ENCODE results near the gene PROP1.

DNA sequence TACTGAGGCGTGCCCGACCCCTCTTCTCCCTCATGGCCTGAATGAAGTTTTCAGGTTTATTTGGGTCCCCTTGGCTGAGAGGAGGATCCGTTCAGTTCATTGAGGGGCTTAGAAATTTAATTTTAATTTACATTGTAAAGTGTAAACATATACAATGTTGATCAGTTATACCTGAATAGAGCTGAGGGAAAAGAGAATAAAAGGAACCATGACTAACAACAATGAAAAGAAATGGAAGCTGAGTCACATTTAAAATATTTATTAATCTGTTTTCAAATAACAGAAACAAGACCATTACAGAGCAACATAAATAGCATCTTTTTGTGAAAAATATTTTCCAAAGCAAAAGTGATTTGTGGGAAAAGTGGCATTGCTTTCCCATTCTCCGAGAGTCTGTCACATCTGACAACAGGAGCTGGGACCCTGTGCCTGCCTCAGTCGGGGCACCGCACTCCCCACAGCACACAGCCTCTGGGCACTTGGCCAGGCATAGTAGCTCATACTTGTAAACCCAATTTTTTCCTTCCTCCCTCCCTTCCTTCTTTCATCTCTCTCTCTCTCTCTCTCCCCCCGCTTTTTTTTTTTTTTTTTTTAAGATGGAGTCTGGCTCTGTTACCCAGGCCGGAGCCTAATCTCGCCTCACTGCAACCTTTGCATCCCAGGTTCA is 28.7 kb downstream of the PROP1 start:
- TF ChIP-seq, protein P1, sequence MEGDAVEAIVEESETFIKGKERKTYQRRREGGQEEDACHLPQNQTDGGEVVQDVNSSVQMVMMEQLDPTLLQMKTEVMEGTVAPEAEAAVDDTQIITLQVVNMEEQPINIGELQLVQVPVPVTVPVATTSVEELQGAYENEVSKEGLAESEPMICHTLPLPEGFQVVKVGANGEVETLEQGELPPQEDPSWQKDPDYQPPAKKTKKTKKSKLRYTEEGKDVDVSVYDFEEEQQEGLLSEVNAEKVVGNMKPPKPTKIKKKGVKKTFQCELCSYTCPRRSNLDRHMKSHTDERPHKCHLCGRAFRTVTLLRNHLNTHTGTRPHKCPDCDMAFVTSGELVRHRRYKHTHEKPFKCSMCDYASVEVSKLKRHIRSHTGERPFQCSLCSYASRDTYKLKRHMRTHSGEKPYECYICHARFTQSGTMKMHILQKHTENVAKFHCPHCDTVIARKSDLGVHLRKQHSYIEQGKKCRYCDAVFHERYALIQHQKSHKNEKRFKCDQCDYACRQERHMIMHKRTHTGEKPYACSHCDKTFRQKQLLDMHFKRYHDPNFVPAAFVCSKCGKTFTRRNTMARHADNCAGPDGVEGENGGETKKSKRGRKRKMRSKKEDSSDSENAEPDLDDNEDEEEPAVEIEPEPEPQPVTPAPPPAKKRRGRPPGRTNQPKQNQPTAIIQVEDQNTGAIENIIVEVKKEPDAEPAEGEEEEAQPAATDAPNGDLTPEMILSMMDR (conservative IDR thresholded peaks at IDR 0.05; ENCODE audit: low read depth, low read length) = no peak
- no peak for TF ChIP-seq RFX5 (IDR thresholded peaks at IDR 0.05; ENCODE audit: low read depth, low read length)
- no peak for TF ChIP-seq CEBPB (IDR thresholded peaks at IDR 0.05; ENCODE audit: low read depth, low read length)
- TF ChIP-seq RAD21 (IDR thresholded peaks at IDR 0.05; ENCODE audit: low read length) = no peak
- no peak for TF ChIP-seq POLR2A (IDR thresholded peaks at IDR 0.05; ENCODE audit: low read depth, low read length)
- TF ChIP-seq, protein P2, sequence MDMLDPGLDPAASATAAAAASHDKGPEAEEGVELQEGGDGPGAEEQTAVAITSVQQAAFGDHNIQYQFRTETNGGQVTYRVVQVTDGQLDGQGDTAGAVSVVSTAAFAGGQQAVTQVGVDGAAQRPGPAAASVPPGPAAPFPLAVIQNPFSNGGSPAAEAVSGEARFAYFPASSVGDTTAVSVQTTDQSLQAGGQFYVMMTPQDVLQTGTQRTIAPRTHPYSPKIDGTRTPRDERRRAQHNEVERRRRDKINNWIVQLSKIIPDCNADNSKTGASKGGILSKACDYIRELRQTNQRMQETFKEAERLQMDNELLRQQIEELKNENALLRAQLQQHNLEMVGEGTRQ (IDR thresholded peaks at IDR 0.05; ENCODE audit: low read depth, low read length) = no peak
- no peak for TF ChIP-seq MXI1 (IDR thresholded peaks at IDR 0.05; ENCODE audit: borderline replicate concordance, low read depth, low read length)
- TF ChIP-seq RCOR1 (IDR thresholded peaks at IDR 0.05; ENCODE audit: insufficient replicate concordance, low read length) = no peak
- TF ChIP-seq CHD1 (IDR thresholded peaks at IDR 0.05; ENCODE audit: low read depth, low read length) = no peak
